NOMO-1 (cell line): ENCODE measurements around the gene EPB41.
"Not testable (repeated sequence)": the region's sequence is repeated elsewhere in the genome, so short reads cannot be mapped to it uniquely, and the experiment has no call there.

Experiments used
- DNase-seq, 2 experiments: peaks; one replicate each; lab custom pipeline; 2025; ENCODE audit not compliant: unreplicated experiment in 2 of 2; lab: John Stamatoyannopoulos, UW

The EPB41 gene

DNA sequence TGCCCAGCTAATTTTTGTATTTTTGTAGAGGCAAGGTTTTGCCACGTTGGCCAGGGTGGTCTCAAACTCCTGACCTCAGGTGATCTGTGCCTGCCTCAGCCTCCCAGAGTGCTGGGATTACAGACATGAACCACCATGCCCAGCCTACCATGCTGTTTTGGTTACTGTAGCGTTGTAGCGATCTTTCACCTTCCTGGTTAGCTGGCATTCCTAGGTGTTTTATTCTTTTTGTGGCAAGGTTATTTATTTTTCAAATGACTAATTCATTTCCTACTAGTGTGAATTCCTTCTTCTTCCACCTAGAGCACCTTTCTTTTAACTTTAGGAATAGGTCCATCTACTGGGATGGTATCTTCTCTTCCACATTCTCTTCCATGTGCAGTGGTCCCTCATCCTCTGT, 180.1 kb downstream of the EPB41 start:
- DNase-seq, result no peak

DNA sequence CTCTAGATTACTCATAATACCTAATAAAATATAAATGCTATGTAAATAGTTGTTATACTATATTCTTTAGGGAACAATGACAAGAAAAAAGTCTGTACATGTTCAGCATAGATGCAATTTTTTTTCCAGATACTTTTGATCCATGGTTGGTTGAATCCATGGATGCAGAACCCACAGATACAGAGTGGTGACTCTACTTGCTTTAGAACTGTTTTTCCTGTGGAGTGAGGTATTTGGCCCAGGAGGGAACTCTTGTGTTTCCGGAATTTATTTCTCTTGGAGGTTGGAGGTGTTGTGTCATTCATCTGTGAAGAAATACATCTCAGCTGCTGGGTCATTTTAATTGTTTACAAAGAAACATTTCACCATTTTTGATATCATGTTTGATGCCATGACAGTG, 180.6 kb downstream of the EPB41 start:
- DNase-seq, result no peak

DNA sequence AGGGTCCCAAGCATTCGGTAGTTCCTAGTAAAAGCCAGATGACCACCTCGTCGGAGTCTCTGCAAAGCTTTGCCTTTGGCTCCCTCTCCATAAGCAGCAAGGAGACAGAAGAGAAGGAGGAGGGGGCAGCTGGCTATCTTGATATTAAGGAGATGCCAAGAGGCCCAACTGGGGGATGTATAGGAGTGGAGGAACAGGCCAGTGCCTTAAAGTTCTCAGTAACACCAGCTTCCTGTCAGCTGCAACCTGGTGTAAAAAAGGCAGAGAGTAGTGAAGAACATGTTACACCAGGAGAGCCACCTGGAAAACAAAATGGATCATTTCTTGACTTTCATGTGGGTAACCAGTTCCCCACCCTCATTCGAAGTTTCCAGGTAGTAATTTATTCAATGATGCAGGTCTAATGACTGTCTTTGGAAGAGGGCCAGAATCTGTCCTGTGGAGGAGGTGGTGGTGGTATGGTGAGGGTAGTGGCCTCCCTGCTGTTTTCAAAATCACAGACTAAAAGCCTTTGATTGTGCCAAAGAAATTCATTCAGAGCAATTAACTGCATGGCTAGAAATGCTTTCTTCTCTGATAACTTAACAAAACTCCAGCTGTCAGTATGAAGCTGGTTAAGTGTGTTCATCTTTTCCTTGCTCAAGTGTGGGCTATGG, 182.0 kb downstream of the EPB41 start:
- DNase-seq, result no peak

GRCh38 chr1:29099286-29099685, 184.9 kb downstream of the EPB41 start:
- DNase-seq, result no peak

DNA sequence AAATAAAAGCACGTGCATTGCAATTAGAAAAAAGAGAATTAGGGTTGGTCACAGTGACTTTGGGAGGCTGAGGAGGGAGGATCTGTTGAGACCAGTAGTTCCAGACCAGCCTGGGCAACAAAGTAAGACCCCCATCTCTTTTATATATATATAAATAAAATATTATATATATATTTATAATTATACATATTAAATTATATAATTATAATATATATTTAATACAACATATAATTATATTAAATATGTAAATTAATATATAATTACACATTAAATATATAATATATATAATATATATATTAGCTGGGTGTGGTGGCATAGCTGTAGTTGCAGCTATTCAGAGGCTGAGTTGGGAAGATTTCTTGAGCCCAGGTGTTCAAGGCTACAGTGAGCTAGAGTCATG, 186.1 kb downstream of the EPB41 start:
- DNase-seq, result no peak

- DNase-seq, result no peak
Measured at GRCh38 chr1:29105822-29106221, 191.5 kb downstream of the EPB41 start.

DNA sequence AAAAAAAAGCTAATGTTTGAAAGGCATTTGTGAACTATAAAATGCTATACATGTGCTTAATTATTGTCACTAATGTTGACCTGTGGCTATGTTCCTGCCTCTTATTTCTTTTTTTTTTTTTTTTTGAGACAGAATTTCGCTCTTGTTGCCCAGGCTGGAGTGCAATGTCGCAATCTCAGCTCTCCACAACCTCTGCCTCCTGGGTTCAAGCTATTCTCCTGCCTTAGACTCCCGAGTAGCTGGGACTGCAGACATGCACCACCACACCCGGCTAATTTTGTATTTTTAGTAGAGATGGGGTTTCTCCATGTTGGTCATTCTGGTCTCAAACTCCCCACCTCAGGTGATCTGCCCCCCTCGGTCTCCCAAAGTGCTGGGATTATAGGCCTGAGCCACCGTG, 193.7 kb downstream of the EPB41 start:
- DNase-seq, result not testable (repeated sequence)

GRCh38 chr1:29112705-29113412, 198.5 kb downstream of the EPB41 start:
- no peak for DNase-seq

DNA sequence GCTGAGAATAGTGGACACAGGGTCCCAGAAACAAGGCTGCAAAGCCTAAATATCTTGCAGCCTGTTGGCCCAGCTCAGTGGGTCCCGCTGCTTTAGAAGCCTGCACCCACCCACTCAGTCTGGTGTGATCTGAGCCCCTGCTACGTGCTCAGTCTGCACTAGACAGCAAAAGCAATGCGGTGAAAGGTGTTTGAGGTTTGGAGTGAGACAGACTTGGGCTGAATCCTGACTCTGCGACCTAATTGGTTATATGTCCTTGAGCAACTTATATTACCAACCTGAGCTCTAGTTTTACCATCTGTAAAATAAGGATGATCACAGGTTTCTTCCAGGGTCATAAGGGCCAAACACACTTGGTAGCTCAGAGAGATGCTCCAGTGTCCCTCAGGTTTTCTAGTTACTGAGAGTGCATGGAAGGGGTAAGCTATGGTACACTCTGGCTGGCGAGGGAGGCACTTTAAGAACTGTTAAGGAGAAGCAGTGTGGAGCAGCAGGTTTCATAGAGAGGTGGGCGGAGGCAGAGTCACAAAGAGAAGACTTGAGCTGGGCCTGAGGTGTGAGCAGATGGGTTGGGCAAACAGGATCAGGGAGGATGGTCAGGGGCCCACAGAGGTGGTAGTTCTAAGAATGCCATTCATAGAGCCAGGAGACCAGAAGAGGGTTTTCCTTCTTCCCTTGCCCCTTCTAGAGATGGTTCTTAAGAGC, 199.2 kb downstream of the EPB41 start:
- DNase-seq, result no peak

GRCh38 chr1:29114654-29115053, 200.3 kb downstream of the EPB41 start:
- no peak for DNase-seq

DNA sequence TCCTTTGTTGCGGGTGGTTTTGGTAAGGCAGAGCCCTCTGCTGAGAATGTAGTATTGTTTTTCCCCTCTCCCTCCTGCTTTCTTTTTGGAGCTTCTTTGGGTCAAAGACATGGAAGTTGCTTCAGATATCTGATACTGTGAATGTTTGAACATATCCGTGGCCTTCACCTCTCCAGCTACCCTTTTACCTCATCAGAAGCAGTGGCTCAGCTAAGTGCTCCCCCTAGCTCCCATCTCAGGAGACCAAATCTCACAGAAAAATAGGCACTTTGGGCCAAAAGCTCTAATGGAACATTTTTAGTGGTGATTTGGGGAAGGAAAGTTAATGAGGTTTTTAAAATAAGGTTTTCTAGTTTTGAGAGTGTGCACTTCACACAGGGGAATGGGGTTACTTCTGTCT, 203.0 kb downstream of the EPB41 start:
- no peak for DNase-seq

GRCh38 chr1:29119121-29119929, 205.0 kb downstream of the EPB41 start:
- DNase-seq, result no peak

DNA sequence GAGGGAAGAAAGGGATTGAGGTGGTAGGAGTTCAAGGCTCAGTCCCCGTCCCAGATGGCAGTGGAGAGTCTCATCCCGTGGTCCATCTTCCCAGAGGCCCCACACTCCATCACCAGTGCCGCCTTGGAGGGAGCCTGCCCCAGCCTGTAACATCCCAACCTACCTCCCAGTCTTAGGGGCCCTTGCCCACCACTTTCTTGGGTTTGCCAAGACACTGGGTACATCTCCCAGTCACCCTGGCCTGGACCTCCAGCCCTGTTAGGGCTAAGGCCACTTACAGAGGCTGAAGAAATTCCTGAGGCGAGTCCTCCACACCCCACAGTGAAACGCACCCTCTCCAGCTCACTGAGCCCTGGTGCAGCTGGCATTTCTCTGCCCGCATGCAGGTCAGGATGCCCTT, 206.0 kb downstream of the EPB41 start:
- DNase-seq, result no peak

- peak; percentile 30 to 50 for DNase-seq
Measured at GRCh38 chr1:29120947-29121485, 206.6 kb downstream of the EPB41 start.

- no peak for DNase-seq
Measured at GRCh38 chr1:29121516-29121935, 207.2 kb downstream of the EPB41 start.

- no peak for DNase-seq
Measured at GRCh38 chr1:29121936-29122681, 207.7 kb downstream of the EPB41 start.

DNA sequence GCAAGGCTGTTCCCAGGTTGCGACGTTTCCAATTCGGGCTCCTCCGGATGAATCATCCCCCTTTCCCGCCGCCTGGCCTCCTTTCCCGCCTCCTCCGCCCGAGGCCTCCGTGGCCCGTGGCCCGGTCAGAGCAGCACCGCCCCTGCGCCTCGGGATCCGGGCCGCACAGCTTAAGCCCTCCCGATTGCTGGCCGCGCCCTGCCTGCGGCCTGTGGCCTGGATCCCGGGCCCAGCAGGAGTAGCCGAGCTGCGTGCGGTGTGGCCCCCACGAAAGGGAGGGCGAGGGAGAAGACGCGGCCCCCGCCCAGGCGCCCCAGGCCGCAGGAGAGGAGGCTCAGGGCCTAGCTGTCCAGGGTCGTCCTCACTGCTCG, 208.3 kb downstream of the EPB41 start:
- no peak for DNase-seq

DNA sequence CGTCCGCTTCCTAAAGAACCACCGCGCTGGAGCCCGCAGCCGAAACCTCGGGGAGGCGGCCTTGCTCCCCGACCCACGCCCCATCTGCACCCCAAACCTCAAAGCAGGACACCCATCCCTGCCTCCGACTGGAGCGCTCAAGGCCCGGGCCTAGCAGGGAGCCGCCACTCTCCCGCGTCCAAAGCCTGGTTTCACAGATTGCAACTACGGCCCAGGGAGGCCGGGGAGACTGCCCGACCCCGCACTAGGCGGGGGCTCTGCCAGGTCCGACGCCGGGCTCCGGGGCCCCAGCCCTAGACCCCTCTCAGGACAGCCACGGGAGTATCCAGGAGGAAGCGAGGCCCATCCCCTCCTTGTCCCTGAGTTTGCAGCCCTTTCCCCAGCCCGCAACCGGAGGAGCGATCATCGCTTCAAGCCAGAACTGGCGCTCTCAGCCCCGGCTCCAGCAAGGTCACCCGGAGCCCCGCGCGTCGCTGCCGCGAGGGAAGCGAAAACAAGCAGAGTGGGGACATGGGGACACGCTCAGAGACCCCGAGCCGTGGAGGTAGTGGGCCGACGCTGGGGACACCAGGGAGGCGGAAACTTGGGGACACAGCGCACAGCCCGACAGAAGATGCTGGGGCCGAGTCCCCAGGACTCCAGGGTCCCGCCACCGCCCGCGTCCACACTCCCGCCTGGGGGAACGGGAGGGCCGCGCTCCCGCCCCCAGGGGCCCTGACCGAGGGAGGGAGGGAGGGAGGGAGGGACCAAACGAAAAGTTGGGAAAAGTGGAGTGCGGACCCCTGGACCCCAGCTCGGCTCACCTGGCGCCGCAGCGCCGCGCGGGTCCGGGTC, 208.9 kb downstream of the EPB41 start:
- no peak for DNase-seq

- no peak for DNase-seq
Measured at GRCh38 chr1:29123887-29124365, 209.6 kb downstream of the EPB41 start, which contains the start of gene TMEM200B. TSS of gene TMEM200B (minus strand) at chr1:29123903. CDS start at chr1:29121828, 2,075 bp downstream.
